DND-41 (cell line): ENCODE data around the gene CTDSPL2.

Source experiments
- ATAC-seq: fragments of 200-7000 bp; cut with Tn5 transposase; 3 replicates; pipeline ENCODE4 v1.9.1; 2021; ENCODE audit warnings: low read depth; ENCODE audit not compliant: insufficient read depth
- DNase-seq: peaks from one replicate; pipeline ENCODE4 v3.0.0-alpha.2; 2020
- H2AFZ ChIP-seq: 2 replicates; pipeline ENCODE4 v1.6.0; 2012; ENCODE audit warnings: low read depth, low read length
- H3K27ac ChIP-seq: 2 replicates; pipeline ENCODE4 v1.5.1; 2012; ENCODE audit warnings: low read length, inconsistent platforms
- H3K27me3 ChIP-seq: fragments of 200-600 bp; sonication (generic); 2 replicates; pipeline ENCODE4 v1.6.0; 2012; ENCODE audit warnings: low read length, mild to moderate bottlenecking, inconsistent platforms; ENCODE audit not compliant: insufficient read depth, poor library complexity
- H3K36me3 ChIP-seq: 2 replicates; pipeline ENCODE4 v1.5.1; 2012; ENCODE audit warnings: low read length, inconsistent platforms; ENCODE audit not compliant: insufficient read depth
- H3K4me1 ChIP-seq: 2 replicates; pipeline ENCODE4 v1.5.1; 2012; ENCODE audit warnings: mild to moderate bottlenecking, low read length; ENCODE audit not compliant: insufficient read depth
- H3K4me2 ChIP-seq: 2 replicates; pipeline ENCODE4 v1.6.0; 2012; ENCODE audit warnings: mild to moderate bottlenecking, moderate library complexity, low read length, inconsistent platforms; ENCODE audit not compliant: insufficient read depth
- H3K4me3 ChIP-seq, 2 experiments: fragments of 200-600 bp in 1 of 2; shearing (Covaris generic) in 1 of 2; 2 replicates each; pipeline ENCODE4 v1.5.1; 2012 to 2016; ENCODE audit warnings: inconsistent platforms in 2 of 2, low read length in 2 of 2, mild to moderate bottlenecking in 2 of 2, low read depth in 1 of 2, moderate library complexity in 1 of 2
- H3K79me2 ChIP-seq: 2 replicates; pipeline ENCODE4 v1.6.0; 2012; ENCODE audit warnings: low read length, inconsistent platforms; ENCODE audit not compliant: insufficient read depth
- H3K9ac ChIP-seq: 2 replicates; pipeline ENCODE4 v1.6.0; 2012; ENCODE audit warnings: low read depth, mild to moderate bottlenecking, inconsistent platforms, low read length, moderate library complexity
- H3K9me3 ChIP-seq: 2 replicates; pipeline ENCODE4 v1.5.1; 2012; ENCODE audit warnings: low read length, moderate library complexity, mild to moderate bottlenecking, inconsistent platforms; ENCODE audit not compliant: insufficient read depth, severe bottlenecking
- H4K20me1 ChIP-seq: 2 replicates; pipeline ENCODE4 v1.6.0; 2012; ENCODE audit warnings: low read length; ENCODE audit not compliant: insufficient read depth
- CTCF ChIP-seq: IDR thresholded peaks from 2 replicates; pipeline ENCODE4 v1.5.1; 2012; ENCODE audit warnings: borderline replicate concordance, low read length, moderate library complexity, mild to moderate bottlenecking; ENCODE audit not compliant: poor library complexity, severe bottlenecking; ENCODE audit errors: extremely low read depth
- EZH2 ChIP-seq: IDR thresholded peaks from 3 replicates; pipeline ENCODE4 v1.6.1; 2012; ENCODE audit warnings: borderline replicate concordance, low read depth, mild to moderate bottlenecking, moderate library complexity, low read length, inconsistent platforms; ENCODE audit not compliant: severe bottlenecking

The CTDSPL2 gene

GRCh38 chr15:44441095-44441501, 13.7 kb downstream of the CTDSPL2 start:
- H3K36me3 ChIP-seq, result peaks cover 13% of the 10 kb centered on the region; the same call in 1 of the 2 replicates
- peaks cover 98% of the 10 kb centered on the region for H3K79me2 ChIP-seq
- TF ChIP-seq CTCF, result no peak
- no peak for TF ChIP-seq EZH2
- no peak for ATAC-seq
- H3K4me2 ChIP-seq, result no peak overlapping the region
- H2AFZ ChIP-seq, result no peak overlapping the region
- no peaks in the 10 kb centered on the region for H3K27me3 ChIP-seq
- H3K9ac ChIP-seq, result no peak overlapping the region
- H3K4me3 ChIP-seq, result no peak overlapping the region
- H3K9me3 ChIP-seq, result no peaks in the 10 kb centered on the region
- H4K20me1 ChIP-seq, result peaks cover 90% of the 10 kb centered on the region
- DNase-seq, result no peak
- H3K27ac ChIP-seq, result no peak overlapping the region
- H3K4me1 ChIP-seq, result peaks cover 5% of the 10 kb centered on the region; the same call in 1 of the 2 replicates

- Histone ChIP-seq H3K27ac (no peak overlapping the region), H3K9me3 (no peaks in the 10 kb centered on the region), H3K4me3 (no peak overlapping the region), H3K4me2 (no peak overlapping the region), H3K9ac (no peak overlapping the region), H3K4me1 (no peaks in the 10 kb centered on the region), H3K79me2 (peaks cover 99% of the 10 kb centered on the region), H3K36me3 (peaks cover 19% of the 10 kb centered on the region), H3K27me3 (no peaks in the 10 kb centered on the region), H2AFZ (no peak overlapping the region), H4K20me1 (peaks cover 88% of the 10 kb centered on the region)
- DNase-seq (no peak), ATAC-seq (no peak)
- TF ChIP-seq CTCF, result no peak
- no peak for TF ChIP-seq EZH2
Observed at GRCh38 chr15:44443515-44443914, 16.1 kb downstream of the CTDSPL2 start.

- no peak overlapping the region for H3K4me3 ChIP-seq
- no peaks in the 10 kb centered on the region for H3K4me1 ChIP-seq
- H3K27ac ChIP-seq, result no peak overlapping the region
- no peak for ATAC-seq
- TF ChIP-seq EZH2 (no peak), CTCF (no peak)
- H3K9me3 ChIP-seq, result no peaks in the 10 kb centered on the region
- H2AFZ ChIP-seq, result no peak overlapping the region
- H4K20me1 ChIP-seq, result peaks cover 69% of the 10 kb centered on the region
- peaks cover 99% of the 10 kb centered on the region for H3K79me2 ChIP-seq
- no peak overlapping the region for H3K4me2 ChIP-seq
- peaks cover 23% of the 10 kb centered on the region for H3K36me3 ChIP-seq
- no peak overlapping the region for H3K9ac ChIP-seq
- no peak for DNase-seq
- H3K27me3 ChIP-seq, result no peaks in the 10 kb centered on the region
Observed at GRCh38 chr15:44447772-44448376, 20.4 kb downstream of the CTDSPL2 start.
